Parathyroid adenoma (tissue), 2 donors: ENCODE data around the gene SPATA17.

ENCODE experiments used
- H2AFZ ChIP-seq: fragments of 300-600 bp; sonication (generic); one replicate; pipeline ENCODE4 v1.7.0; 2017; ENCODE audit warnings: antibody characterized with exemption, mild to moderate bottlenecking
- H3K27ac ChIP-seq: fragments of 300-600 bp; sonication (generic); one replicate; pipeline ENCODE4 v1.7.0; 2017
- H3K27me3 ChIP-seq: fragments of 300-600 bp; sonication (generic); one replicate; pipeline ENCODE4 v1.7.0; 2017; ENCODE audit warnings: low read length; ENCODE audit not compliant: control insufficient read depth, insufficient read depth
- H3K36me3 ChIP-seq: fragments of 300-600 bp; sonication (generic); one replicate; pipeline ENCODE4 v1.7.0; 2017; ENCODE audit warnings: low read length; ENCODE audit not compliant: control insufficient read depth, insufficient read depth
- H3K4me1 ChIP-seq: fragments of 300-600 bp; sonication (generic); one replicate; pipeline ENCODE4 v1.7.0; 2017; ENCODE audit warnings: control low read depth
- H3K4me2 ChIP-seq: fragments of 300-600 bp; sonication (generic); one replicate; pipeline ENCODE4 v1.7.0; 2017; ENCODE audit warnings: low read length
- H3K4me3 ChIP-seq: fragments of 300-600 bp; sonication (generic); one replicate; pipeline ENCODE4 v1.7.0; 2017; ENCODE audit warnings: low read depth, low read length
- H3K79me2 ChIP-seq: fragments of 300-600 bp; sonication (generic); one replicate; pipeline ENCODE4 v1.7.0; 2017; ENCODE audit warnings: control low read depth
- H3K9ac ChIP-seq: fragments of 300-600 bp; sonication (generic); one replicate; pipeline ENCODE4 v1.7.0; 2017; ENCODE audit warnings: mild to moderate bottlenecking
- H3K9me3 ChIP-seq: fragments of 300-600 bp; sonication (generic); one replicate; pipeline ENCODE4 v1.7.0; 2017; ENCODE audit warnings: low read length; ENCODE audit not compliant: control insufficient read depth
- TF ChIP-seq, protein P1 (sequence below): fragments of 300-600 bp; sonication (generic); IDR thresholded peaks from one replicate; pipeline ENCODE4 v1.7.0; 2017; ENCODE audit warnings: antibody characterized with exemption, mild to moderate bottlenecking
- donor health status: primary hyperparathyroidism.

SPATA17 gene

DNA sequence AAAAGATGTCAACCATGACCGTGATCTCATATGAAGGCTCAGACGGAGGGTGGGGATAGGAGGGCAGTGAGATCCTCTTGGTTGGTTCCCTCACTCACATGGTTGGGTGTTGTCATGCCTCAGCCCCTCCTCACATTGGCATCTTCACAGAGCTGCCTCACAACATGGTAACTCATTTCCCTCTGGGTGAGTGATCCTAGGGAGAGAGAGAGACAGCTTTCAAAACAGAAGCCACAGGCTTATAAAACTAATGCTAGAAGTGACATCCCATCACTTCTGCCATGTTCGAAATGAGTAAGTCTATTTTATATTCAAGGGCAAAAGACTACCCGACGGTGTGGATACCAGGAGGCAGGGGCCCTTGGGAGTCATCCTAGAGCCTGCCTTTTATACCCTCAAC, 145.5 kb downstream of the SPATA17 start:
- Histone ChIP-seq H3K4me3 (no peak overlapping the region), H3K4me2 (no peak overlapping the region), H2AFZ (no peak overlapping the region), H3K79me2 (no peaks in the 10 kb centered on the region), H3K9me3 (no peaks in the 10 kb centered on the region), H3K27me3 (no peaks in the 10 kb centered on the region), H3K9ac (no peak overlapping the region), H3K36me3 (no peaks in the 10 kb centered on the region), H3K27ac (no peak overlapping the region), H3K4me1 (no peaks in the 10 kb centered on the region)
- TF ChIP-seq, protein P1, sequence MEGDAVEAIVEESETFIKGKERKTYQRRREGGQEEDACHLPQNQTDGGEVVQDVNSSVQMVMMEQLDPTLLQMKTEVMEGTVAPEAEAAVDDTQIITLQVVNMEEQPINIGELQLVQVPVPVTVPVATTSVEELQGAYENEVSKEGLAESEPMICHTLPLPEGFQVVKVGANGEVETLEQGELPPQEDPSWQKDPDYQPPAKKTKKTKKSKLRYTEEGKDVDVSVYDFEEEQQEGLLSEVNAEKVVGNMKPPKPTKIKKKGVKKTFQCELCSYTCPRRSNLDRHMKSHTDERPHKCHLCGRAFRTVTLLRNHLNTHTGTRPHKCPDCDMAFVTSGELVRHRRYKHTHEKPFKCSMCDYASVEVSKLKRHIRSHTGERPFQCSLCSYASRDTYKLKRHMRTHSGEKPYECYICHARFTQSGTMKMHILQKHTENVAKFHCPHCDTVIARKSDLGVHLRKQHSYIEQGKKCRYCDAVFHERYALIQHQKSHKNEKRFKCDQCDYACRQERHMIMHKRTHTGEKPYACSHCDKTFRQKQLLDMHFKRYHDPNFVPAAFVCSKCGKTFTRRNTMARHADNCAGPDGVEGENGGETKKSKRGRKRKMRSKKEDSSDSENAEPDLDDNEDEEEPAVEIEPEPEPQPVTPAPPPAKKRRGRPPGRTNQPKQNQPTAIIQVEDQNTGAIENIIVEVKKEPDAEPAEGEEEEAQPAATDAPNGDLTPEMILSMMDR: no peak

GRCh38 chr1:217781056-217781455, 149.9 kb downstream of the SPATA17 start:
- Histone ChIP-seq H3K9me3 (no peaks in the 10 kb centered on the region), H3K4me2 (no peak overlapping the region), H3K27ac (no peak overlapping the region), H3K4me1 (no peaks in the 10 kb centered on the region), H3K36me3 (no peaks in the 10 kb centered on the region), H2AFZ (no peak overlapping the region), H3K79me2 (no peaks in the 10 kb centered on the region), H3K27me3 (no peaks in the 10 kb centered on the region), H3K4me3 (no peak overlapping the region), H3K9ac (no peak overlapping the region)
- TF ChIP-seq, protein P1: no peak

DNA sequence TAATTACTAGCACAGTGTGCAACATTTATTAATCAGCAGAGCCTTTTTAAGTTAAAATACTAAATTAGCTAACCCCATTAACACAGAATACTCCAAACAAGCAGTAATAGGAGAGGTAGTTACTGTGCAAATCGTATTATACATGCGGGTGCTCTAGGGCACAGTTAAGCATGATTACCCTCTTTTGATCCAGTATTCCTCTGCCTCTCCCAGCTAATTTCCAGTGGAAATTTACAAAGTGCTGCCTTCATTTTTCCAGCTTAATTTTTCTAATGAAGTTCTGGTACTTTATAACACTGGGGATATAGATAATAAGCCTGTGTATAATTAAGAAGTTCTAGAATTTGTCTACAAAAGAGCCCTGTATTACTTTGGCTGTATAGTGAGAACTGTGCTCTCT, 159.9 kb downstream of the SPATA17 start:
- Histone ChIP-seq H3K9me3 (no peaks in the 10 kb centered on the region), H3K4me3 (no peak overlapping the region), H3K4me2 (no peak overlapping the region), H3K9ac (no peak overlapping the region), H3K36me3 (no peaks in the 10 kb centered on the region), H3K27me3 (no peaks in the 10 kb centered on the region), H3K27ac (no peak overlapping the region), H3K4me1 (no peaks in the 10 kb centered on the region), H3K79me2 (no peaks in the 10 kb centered on the region), H2AFZ (no peak overlapping the region)
- TF ChIP-seq, protein P1: no peak

- Histone ChIP-seq H3K79me2 (no peaks in the 10 kb centered on the region), H2AFZ (no peak overlapping the region), H3K4me3 (no peak overlapping the region), H3K36me3 (no peaks in the 10 kb centered on the region), H3K4me1 (no peaks in the 10 kb centered on the region), H3K27ac (no peak overlapping the region), H3K27me3 (no peaks in the 10 kb centered on the region), H3K4me2 (no peak overlapping the region), H3K9ac (no peak overlapping the region), H3K9me3 (no peaks in the 10 kb centered on the region)
- TF ChIP-seq, protein P1: no peak
Observed at GRCh38 chr1:217805792-217806191, 174.6 kb downstream of the SPATA17 start.

GRCh38 chr1:217812175-217812574, 181.0 kb downstream of the SPATA17 start:
- H3K79me2 ChIP-seq: no peaks in the 10 kb centered on the region
- H3K4me1 ChIP-seq: no peaks in the 10 kb centered on the region
- TF ChIP-seq, protein P1: no peak

More at GRCh38 chr1:217812175-217812574, 181.0 kb downstream of the SPATA17 start:
- no peak overlapping the region for H3K4me2 ChIP-seq
- H3K36me3 ChIP-seq: no peaks in the 10 kb centered on the region
- H3K4me3 ChIP-seq: no peak overlapping the region
- H3K9ac ChIP-seq: no peak overlapping the region
- no peak overlapping the region for H3K27ac ChIP-seq
- H2AFZ ChIP-seq: no peak overlapping the region
- no peaks in the 10 kb centered on the region for H3K9me3 ChIP-seq
- H3K27me3 ChIP-seq: no peaks in the 10 kb centered on the region
